NCI-H2196 (cell line): ENCODE measurements around the gene LGALS9C.
"Not testable (repeated sequence)": the region's sequence is repeated elsewhere in the genome, so short reads cannot be mapped to it uniquely, and the experiment has no call there.

Experiments used
- DNase-seq: peaks from one replicate; lab custom pipeline; 2025; ENCODE audit not compliant: unreplicated experiment; lab: John Stamatoyannopoulos, UW

The LGALS9C gene

DNA sequence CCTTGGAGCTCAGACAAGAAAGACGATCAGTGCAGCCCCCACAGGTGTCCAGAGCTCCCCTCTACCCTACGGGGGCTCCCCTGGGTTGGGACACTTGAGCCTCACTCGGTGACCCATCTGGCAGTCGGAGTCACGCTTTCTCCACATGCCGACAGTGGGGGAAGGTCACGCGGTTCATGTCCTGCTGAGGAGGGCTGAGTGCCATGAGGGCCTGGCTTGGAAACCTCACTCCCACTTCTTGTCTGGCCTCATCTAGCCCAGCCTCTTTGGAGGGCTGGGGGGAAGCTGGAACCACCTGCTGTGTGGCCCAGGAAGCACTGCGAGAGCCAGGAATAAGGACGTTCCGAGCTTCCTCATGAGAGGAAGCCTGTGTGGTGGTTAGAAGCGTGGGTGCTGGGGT, 1.8 kb downstream of the LGALS9C start:
- not testable (repeated sequence) for DNase-seq

DNA sequence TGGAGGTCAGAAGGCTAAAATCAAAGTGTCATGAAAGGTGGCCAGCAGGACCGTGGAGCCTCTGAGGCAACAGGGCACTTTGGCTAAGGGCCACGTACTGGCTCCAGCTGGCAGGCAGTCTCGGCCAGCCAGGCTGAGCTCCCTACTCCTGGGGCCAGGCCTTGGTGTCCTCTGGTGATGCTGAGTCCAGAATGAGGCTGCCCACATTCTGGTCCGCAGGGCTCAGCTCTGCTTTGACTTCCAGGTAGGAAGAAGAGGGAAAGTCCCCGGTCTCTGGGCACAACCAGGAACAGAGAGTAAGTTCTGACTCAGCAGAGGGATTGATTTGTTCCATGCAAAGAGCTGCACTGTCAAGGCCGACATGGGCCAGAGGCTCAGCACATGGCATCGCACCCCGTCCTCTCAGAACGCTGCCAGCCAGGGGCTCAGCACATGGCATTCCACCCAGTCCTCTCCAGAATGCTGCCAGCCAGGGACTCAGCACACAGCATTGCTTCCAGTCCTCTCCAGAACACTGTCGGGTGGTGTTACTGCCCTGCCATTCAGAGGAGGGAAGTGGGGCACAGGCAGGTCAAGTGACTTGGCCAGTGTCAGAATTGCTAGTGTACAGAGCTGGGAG, 2.5 kb downstream of the LGALS9C start:
- DNase-seq = not testable (repeated sequence)

DNA sequence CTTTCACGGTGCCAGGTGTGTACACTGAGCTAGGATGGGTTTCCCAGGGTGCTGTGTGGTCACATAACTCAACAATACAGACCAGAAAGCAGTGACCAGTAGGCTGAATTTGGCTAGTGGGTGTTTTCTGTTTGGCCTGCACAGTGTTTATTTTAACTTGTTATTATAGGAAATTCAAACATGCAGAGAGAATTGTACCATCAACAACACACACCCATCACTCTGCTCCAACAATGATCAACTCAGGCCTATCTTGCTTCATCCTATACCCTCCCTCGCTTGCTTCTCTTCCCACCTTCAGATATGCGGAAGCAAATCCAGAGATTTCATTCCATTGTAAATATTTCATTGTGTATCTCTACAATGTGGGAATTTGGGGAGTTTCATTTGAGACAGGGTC, 5.2 kb downstream of the LGALS9C start:
- DNase-seq = not testable (repeated sequence)

DNA sequence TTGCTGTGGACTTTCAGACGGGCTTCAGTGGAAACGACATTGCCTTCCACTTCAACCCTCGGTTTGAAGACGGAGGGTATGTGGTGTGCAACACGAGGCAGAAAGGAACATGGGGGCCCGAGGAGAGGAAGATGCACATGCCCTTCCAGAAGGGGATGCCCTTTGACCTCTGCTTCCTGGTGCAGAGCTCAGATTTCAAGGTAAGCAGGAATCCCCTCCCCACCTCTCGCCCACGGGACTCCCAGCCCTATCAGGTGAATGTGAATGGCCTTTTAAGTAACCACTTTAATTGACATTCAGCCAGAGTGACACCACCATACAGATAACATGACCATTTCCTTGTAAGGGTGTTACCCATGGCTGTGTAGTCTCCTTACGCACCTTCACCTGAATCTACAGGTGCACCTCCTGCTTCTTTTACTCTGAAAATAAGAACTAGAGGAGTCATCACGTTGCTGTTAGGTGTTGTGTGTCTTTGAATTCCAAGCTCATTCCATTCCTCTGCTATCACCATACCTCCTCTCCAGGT, 9.4 kb downstream of the LGALS9C start:
- DNase-seq = not testable (repeated sequence)

DNA sequence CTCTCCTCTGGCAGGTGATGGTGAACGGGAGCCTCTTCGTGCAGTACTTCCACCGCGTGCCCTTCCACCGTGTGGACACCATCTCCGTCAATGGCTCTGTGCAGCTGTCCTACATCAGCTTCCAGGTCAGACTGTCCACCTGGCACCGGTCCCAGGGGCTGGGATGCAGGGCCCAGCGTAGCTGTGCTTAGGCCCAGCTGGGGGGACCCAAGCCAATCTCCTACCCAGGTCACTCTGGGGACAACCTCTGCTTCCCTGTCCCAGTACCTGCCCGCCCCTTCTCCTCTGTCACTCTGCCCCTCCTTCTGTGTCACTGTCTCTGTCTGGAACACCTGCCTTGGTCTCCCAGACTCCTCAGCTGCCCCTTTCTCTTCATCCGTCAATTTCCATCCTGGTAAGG, 11.0 kb downstream of the LGALS9C start:
- not testable (repeated sequence) for DNase-seq

DNA sequence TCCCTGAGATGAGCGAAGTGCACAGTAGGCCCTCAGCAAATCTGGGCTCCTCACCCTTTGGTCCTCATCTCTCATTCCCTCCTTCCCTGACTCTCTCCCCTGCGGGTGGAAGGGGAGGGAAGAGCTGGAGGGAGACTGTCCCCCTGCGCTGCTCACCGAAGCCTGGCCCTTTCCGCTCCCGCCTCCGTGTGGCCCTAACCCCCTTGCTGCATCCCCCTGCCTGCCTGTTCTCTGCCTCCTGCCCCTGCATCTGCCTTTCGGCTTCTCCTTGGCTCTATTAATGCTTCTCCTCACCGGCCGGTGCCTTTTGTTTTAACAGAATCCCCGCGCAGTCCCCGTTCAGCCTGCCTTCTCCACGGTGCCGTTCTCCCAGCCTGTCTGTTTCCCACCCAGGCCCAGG, 12.0 kb downstream of the LGALS9C start:
- not testable (repeated sequence) for DNase-seq

DNA sequence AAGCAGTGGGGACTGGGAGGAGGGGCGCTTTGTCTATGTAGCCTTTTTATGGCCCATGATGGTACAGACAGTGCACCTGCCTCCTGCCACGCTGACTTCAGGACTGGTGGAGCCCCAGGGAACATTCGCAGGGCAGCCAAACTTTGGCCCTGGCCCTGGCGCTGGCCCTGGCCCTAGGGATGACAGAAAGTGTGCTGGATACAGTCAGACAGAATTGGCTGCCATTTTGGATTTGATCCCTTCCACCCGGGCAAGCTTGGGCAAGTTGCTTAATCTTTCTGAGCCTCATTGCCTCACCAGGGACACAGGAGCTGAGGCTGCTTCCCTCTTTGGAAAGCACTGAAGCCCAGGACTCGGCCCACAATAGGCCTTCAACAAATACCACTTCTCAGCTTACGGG, 13.4 kb downstream of the LGALS9C start:
- not testable (repeated sequence) for DNase-seq

DNA sequence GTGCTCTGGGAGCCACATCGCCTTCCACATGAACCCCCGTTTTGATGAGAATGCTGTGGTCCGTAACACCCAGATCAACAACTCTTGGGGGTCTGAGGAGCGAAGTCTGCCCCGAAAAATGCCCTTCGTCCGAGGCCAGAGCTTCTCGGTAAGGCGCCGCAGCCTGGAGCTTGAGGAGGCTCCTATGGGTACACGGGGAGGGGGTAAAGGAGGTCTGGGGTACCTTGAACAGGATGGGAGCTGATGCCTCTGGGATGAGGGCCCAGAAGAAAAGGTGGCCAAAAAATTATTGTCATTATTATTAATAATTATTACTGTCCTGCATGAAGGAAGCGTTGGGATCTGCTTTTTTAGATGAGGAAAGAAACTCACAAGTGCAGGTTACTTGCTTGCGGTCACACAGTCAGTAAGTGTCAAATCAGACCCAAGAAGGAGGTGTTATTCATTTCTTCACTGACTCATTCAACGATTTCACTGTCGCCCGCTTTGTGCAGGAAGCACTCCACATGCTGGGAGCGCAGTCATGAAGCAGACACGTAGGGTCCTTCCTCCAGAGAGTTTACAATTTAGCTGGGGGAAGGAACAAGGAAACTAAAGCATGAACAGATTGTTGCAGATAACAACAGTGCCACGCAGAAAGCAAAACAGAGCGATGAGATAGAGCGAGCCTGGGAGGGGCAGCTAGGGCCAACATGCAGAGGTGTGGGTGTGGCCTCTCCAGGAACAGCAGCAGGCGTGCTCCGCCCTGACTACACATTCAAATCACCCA, 16.3 kb downstream of the LGALS9C start:
- not testable (repeated sequence) for DNase-seq

DNA sequence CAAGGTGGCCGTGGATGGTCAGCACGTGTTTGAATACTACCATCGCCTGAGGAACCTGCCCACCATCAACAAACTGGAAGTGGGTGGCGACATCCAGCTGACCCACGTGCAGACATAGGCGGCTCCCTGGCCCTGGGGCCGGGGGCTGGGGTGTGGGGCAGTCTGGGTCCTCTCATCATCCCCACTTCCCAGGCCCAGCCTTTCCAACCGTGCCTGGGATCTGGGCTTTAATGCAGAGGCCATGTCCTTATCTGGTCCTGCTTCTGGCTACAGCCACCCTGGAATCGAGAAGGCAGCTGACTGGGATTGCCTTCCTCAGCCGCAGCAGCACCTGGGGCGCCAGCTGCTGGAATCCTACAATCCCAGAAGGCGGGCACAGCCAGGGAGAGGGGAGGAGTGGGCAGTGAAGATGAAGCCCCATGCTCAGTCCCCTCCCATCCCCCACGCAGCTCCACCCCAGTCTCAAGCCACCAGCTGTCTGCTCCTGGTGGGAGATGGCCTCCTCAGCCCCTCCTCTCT, 17.7 kb downstream of the LGALS9C start:
- DNase-seq = not testable (repeated sequence)

DNA sequence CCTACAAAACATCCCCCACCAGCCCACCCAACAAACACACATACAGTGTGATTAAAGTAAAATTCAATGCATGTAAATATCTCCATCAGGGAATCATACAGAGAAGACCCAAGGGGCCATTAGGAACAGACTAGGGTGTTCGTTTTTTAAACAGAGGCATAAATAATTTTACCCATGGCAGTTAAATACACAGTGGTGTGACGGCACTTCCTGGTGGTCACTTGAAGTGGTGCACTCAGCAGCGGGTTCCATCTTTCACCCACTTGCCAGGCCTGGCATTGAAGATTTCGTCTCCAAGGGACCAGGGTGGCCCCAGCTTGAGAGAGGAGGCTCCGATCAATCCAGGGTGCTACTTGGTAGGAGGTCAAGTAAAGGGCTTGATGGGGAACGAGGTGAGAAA, 20.5 kb downstream of the LGALS9C start:
- not testable (repeated sequence) for DNase-seq

DNA sequence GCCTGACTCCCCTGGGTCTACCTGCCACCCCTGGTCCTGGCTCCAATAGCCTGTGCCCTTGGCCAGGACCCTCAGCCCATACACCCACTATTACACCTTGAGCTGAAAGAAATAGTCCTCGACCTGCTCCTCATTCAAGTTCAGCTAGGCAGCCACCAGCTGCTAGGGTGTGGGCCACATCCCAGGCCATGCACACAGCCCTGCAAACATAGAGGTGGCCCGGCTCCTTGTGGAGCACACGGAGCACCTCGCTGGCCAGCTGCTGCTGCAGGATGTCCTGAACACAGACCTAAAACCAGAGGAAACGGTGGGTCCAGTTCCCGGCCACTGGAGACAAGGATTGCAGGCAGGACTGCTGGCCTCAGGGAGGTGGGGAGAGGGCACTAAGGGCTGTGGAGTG, 22.5 kb downstream of the LGALS9C start:
- not testable (repeated sequence) for DNase-seq

DNA sequence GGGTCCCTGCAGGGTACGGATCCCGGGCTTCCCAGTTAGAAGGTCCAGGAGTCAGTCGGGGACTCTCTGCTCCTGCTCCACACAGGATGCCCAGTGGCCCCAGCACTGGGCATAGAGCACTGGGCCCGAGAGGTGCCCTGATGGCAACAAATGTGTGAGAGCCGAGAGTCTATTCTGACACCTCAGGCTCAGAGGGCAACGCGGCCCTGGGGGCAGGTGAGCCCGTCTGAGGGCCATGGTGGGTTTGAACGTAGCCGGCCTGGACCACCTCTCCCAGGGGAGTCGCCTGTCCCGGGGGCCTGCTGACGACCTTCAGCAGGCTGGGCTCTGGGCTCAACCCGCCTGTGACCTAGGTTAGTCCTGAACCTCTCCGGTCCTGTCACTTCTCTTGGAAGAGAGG, 23.2 kb downstream of the LGALS9C start:
- not testable (repeated sequence) for DNase-seq

DNA sequence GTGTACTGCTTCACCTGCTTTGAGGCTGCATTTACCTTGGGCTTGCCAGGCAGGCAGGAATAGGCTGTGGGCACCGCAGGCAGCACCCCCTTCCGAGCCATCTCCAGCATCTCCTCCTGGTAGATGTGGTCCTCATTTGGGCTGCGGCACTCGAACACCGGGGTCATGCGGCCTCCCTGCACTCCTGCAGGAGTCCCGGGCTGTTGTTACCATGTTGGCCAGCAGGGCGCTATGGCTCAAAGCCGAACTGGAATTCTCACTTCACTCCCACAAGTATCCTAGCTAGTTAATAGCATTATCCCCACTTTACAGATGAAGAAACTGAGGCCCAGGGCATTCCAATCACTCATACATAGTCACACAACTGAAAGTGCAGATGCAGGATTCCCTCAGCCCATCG, 23.7 kb downstream of the LGALS9C start:
- DNase-seq = not testable (repeated sequence)

DNA sequence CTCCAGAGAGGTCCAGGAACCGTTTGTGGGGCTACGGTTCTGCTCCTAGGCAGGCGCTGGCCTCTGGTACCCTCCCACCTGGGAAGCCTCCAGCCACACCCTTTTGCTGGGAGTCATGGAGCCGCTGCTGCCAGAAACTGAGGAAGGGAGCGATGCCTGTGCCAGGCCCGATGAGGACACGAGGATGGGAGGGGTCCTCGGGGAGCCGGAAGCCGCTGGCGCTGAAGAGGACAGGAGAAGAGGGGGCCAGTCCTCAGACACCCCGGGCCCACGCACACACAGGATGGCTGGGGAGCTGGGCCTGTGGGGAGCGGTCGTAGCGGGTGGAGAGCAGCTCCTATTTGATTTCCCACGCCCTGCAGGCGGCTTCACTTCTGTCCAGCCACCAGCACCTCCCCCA, 24.2 kb downstream of the LGALS9C start:
- not testable (repeated sequence) for DNase-seq

DNA sequence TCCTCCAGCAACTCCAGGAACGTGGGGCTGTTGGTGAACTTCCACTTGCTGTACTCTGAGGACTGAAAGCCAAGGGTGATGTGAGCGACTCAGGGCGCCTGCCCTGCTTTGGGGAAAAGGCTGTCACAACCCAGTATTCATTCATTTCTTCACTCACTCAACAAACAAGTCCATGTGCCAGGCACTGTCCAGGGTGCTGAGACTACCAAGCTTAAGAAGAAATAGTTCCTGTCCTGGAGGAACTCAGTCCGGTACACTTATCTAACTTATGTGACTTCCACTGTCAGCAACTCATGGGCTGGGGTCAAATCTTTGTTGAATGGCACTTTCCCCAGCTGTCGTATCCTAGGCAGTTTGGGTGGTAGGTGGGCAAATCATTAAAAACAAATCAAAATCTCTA, 26.6 kb downstream of the LGALS9C start:
- DNase-seq = not testable (repeated sequence)

DNA sequence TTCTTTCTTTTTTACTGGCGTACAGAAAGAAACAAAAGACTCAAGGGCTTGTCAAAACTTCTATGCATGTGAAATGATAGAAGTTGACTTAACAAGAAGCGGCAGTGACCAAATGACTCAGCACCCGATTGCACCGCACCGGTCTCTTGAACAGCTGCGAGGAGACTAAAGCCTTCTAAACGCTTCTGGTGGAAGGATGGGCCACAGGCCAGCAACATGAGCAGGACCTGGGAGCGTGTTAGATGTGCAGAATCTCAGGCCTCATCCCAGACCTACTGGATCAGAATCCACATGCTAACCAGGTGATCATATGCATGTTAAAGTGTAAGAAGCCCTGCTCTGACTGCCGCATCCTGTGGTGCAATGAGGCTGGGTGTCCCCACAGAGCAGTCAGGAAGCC, 31.1 kb downstream of the LGALS9C start:
- not testable (repeated sequence) for DNase-seq

DNA sequence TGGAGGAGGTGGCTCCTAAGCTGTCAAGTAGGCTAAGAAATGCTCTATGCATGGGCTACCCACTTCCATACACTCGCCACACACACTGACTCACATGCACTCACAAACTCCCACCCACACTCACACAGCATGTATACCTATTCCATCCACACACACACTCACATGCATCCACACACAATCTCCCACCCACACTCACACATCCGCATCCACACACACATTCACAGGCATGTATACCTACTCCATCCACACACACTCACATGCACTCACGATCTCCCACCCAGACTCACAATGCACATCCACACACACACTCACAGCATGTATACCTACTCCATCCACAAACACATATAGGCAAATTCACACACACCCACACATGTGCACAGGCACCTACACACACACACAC, 32.1 kb downstream of the LGALS9C start:
- not testable (repeated sequence) for DNase-seq

DNA sequence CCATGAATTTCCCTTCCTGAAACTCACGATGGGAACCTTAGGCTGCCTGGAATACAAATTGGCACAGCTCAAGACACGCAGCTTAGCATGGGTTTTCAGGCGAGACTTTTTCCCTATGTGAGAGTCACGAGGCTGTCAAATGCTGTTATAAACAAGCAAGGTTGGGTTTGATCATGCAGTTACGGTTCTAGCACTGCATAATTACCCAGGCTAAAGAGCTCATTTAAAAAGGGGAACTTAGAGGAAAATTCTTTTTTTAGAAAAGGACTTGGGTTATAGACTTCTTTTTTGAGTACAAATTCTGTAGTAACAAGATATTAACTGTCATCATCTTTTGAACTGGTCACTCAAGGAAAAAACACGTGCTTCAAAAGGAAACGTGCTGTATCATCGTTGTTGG, 44.5 kb downstream of the LGALS9C start:
- not testable (repeated sequence) for DNase-seq

DNA sequence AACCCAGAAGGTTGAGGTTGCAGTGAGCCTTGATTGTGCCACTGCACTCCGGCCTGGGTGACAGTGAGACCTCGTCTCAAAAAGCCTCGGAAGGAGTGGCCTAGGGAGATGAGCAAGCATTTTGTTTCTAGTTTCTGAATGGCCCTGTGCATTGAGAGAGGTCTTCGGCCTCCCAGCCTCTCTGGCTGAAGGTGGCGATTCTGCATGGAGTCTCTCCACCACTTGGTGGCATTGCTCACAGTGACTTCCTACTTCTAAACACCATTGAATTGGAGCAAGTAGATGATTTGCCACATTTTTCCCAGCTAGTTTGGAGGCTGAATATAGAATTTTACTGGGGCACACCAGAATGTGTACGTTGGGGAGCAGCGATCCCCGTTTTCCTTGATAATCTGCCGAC, 48.4 kb downstream of the LGALS9C start:
- DNase-seq = not testable (repeated sequence)

DNA sequence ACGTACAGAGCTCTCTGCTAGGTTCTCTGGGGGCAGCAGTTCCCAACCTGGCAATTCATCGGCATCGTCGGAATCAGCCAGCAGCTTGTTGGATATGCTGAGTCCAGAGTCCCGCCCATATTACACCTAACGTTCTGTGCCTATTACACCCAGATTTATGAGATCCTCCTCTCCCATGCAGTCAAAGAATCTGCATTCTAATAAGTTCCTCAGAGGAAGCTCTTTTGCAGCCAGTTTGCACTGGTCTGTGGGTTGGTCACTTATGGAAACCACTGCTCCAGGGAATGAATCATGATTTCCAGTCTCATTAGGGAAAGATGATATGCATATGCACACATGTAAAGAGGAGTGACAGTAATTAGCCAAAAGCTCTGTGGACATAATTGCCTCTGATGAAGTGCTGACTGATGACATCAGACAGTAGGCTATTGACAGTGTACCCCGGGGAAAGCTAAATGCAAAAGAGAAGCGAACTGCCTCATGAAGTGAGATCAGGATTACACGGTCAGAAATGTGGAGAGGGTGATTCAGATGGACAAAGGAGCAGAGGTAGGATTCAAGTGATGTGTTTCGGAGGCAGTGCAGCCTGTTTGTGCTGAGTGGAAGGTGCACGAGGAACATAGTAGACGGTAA, 49.7 kb downstream of the LGALS9C start:
- not testable (repeated sequence) for DNase-seq

DNA sequence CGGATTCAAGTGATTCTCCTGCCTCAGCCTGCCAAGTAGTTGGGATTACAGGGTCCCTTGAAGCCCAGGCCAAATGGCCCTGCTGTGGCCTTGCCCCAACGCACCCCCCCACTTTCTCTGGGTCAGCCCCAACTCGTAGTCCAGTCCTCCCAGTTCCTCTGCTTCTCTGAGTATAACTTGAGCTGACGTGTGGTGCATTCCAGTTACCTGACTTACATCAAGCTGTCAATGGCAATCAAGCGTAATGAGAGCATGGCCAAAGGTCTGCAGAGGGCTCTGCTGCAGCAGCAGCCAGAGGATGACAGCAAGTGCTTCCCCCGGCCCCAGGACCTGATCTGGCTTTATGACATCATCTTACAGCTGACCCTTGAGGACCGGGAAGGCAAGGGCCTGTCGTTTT, 50.8 kb downstream of the LGALS9C start:
- not testable (repeated sequence) for DNase-seq
